Subcutaneous abdominal adipose tissue (tissue), 5 donors: Measurements from ENCODE around the gene MYBPH.

Experiments used
- H3K27ac ChIP-seq: one replicate; pipeline ENCODE4 v1.7.0; 2013; ENCODE audit warnings: low read depth, mild to moderate bottlenecking, inconsistent platforms, low read length, moderate library complexity
- H3K27me3 ChIP-seq, 5 donors: one replicate each; pipeline ENCODE4 v1.7.0; 2013; ENCODE audit warnings: low read length in 5 of 5, inconsistent platforms in 1 of 5; ENCODE audit not compliant: control insufficient read depth in 5 of 5, insufficient read depth in 4 of 5
- H3K36me3 ChIP-seq, 5 donors: one replicate each; pipeline ENCODE4 v1.7.0; 2013; ENCODE audit warnings: low read length in 5 of 5; ENCODE audit not compliant: control insufficient read depth in 5 of 5, insufficient read depth in 5 of 5
- H3K4me1 ChIP-seq, 5 donors: one replicate each; pipeline ENCODE4 v1.7.0; 2013; ENCODE audit warnings: low read length in 5 of 5, mild to moderate bottlenecking in 3 of 5, moderate library complexity in 1 of 5; ENCODE audit not compliant: control insufficient read depth in 5 of 5, insufficient read depth in 5 of 5
- H3K4me3 ChIP-seq, 5 donors: one replicate each; pipeline ENCODE4 v1.7.0; 2013; ENCODE audit warnings: low read length in 5 of 5, low read depth in 1 of 5
- H3K9ac ChIP-seq, 5 donors: one replicate each; pipeline ENCODE4 v1.7.0; 2013; ENCODE audit warnings: low read length in 5 of 5, mild to moderate bottlenecking in 4 of 5, moderate library complexity in 3 of 5
- H3K9me3 ChIP-seq, 5 donors: one replicate each; pipeline ENCODE4 v1.7.0; 2013; ENCODE audit warnings: low read length in 5 of 5; ENCODE audit not compliant: control insufficient read depth in 5 of 5
- donor health status: healthy.
- donor health status: healthy.
- donor health status: healthy.
- donor health status: healthy.
- donor health status: healthy.

MYBPH gene

DNA sequence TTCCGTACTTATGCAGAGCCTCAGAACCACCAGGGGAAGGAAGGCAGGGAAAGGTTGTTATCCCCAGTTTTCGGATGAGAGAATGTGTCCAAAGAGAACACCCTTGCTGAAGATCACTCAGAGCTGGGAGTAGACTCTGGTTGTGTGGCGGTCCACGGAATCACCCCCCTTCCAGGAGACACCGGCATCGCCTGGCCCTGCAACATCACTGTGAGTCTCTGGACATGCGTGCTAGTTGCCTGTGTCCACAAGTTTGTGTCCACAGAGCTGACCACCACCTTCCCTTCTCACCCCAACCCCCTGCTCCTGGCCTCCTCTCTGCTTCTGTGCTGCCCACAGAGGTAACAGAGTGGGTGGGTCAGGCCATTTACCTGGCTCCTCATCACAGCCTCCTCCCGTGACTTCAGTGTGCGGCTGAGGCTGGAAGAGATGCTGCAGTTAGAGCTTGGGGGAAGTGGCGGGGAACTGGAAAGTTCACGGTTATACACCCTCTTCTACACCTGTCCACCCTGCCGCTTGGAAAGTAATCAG lies 7.3 kb downstream of the MYBPH start:
- Histone ChIP-seq H3K27ac (no peak overlapping the region), H3K4me3 (no peak overlapping the region), H3K4me1 (peaks cover 0 to 3% (median 0%) of the 10 kb centered on the region in 5 donors), H3K27me3 (no peaks in the 10 kb centered on the region), H3K9me3 (no peaks in the 10 kb centered on the region), H3K36me3 (peaks cover 0 to 15% (median 8%) of the 10 kb centered on the region in 5 donors), H3K9ac (no peak overlapping the region)

DNA sequence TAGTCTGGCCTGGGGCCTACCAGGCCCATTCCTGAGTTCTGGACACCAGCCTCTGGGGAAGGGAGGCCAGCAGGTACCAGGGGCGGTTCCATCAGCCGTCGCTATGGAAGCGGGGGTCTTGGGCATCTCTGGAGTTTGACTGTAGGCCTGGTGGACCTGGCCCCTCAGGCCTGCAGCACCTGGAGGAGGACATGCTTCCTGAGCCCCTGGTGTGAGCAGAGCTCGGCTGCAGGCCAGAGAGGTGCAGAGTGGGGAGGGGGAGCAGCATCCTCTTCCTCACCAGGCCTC lies 7.8 kb downstream of the MYBPH start:
- H3K9me3 ChIP-seq, result no peaks in the 10 kb centered on the region
- no peak overlapping the region for H3K4me3 ChIP-seq
- no peak overlapping the region for H3K27ac ChIP-seq
- no peak overlapping the region for H3K9ac ChIP-seq
- H3K4me1 ChIP-seq, result peaks cover 0 to 3% (median 0%) of the 10 kb centered on the region in 5 donors
- peaks cover 0 to 17% (median 8%) of the 10 kb centered on the region in 5 donors for H3K36me3 ChIP-seq
- no peaks in the 10 kb centered on the region for H3K27me3 ChIP-seq

DNA sequence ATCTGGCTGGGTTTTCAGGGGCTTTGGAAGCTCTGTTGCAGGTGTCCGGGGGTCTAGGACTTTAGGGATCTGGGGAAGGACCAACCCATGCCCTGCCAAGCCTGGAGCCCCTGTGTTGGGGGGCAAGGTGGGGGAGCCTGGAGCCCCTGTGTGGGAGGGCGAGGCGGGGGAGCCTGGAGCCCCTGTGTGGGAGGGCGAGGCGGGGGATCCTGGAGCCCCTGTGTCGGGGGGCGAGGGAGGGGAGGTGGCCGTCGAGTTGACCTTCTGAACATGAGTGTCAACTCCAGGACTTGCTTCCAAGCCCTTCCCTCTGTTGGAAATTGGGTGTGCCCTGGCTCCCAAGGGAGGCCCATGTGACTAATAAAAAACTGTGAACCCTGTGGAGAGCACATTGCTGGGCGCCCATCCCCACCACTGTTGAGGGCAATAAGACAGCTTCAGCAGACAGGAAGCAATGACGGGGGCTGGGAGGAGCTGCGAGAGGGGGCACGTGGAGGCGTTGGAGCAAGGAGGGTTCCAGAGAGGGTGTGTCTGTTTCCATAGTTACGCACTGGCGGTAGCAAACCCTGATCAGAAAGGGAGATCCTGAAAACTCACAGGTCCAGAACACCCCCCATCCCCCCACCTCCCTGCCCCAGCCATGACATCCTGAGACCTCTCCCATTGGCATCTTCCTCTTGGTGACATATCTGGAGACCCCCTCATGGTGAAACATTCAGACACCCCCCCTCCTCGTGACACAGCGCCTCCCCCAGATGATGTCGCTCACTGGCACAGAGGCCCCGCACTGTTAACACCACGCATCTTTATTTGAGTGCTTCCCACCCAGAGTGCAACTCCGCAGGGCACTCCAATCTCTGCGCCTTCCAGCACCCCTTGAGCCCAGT lies 8.4 kb downstream of the MYBPH start:
- Histone ChIP-seq H3K27me3 (no peaks in the 10 kb centered on the region), H3K4me1 (peaks cover 0 to 3% (median 0%) of the 10 kb centered on the region in 5 donors), H3K27ac (no peak overlapping the region), H3K9me3 (no peaks in the 10 kb centered on the region), H3K4me3 (no peak overlapping the region), H3K9ac (no peak overlapping the region), H3K36me3 (peaks cover 0 to 17% (median 8%) of the 10 kb centered on the region in 5 donors)

DNA sequence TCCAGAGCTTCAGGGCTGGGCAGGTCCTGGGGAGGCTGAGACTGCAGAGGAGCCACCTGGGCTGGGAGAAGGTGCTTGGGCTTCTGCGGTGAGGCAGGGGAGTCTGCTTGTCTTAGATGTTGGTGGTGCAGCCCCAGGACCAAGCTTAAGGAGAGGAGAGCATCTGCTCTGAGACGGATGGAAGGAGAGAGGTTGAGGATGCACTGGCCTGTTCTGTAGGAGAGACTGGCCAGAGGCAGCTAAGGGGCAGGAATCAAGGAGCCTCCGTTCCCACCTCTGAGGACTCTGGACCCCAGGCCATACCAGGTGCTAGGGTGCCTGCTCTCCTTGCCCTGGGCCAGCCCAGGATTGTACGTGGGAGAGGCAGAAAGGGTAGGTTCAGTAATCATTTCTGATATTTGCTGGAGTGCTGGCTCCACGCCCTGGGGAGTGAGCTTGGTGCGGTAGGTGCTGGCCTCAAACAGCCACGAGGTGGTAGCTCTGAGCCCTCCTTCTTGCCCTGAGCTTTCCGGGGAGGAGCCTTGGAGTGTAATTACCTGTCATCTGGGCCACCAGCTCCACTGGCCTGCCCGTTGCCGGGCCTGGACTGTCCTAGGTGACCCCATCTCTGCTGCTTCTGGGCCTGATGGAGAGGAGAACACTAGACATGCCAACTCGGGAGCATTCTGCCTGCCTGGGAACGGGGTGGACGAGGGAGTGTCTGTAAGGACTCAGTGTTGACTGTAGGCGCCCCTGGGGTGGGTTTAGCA lies 9.3 kb downstream of the MYBPH start:
- Histone ChIP-seq H3K4me3 (no peak overlapping the region), H3K36me3 (peaks cover 0 to 17% (median 8%) of the 10 kb centered on the region in 5 donors), H3K9me3 (no peaks in the 10 kb centered on the region), H3K9ac (no peak overlapping the region), H3K27me3 (no peaks in the 10 kb centered on the region), H3K4me1 (peaks cover 0 to 3% (median 0%) of the 10 kb centered on the region in 5 donors), H3K27ac (no peak overlapping the region)

GRCh38 chr1:203165800-203166161 lies 9.8 kb downstream of the MYBPH start:
- Histone ChIP-seq H3K9ac (no peak overlapping the region), H3K27me3 (no peaks in the 10 kb centered on the region), H3K9me3 (no peaks in the 10 kb centered on the region)

DNA sequence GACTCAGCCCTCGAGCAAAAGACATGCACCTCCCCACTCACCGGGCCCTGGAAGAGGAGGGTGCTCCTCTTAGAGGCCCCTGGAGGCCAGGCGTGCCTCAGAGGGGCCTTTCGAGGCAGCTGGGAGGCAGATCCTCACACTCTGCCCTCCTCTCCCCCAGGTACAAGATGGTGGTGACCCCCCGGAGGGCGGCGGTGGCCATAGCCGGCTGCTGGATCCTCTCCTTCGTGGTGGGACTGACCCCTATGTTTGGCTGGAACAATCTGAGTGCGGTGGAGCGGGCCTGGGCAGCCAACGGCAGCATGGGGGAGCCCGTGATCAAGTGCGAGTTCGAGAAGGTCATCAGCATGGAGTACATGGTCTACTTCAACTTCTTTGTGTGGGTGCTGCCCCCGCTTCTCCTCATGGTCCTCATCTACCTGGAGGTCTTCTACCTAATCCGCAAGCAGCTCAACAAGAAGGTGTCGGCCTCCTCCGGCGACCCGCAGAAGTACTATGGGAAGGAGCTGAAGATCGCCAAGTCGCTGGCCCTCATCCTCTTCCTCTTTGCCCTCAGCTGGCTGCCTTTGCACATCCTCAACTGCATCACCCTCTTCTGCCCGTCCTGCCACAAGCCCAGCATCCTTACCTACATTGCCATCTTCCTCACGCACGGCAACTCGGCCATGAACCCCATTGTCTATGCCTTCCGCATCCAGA lies 10.4 kb downstream of the MYBPH start:
- H3K9me3 ChIP-seq, result no peaks in the 10 kb centered on the region
- H3K4me3 ChIP-seq, result no peak overlapping the region
- peaks cover 0 to 3% (median 0%) of the 10 kb centered on the region in 5 donors for H3K4me1 ChIP-seq
- peaks cover 0 to 17% (median 8%) of the 10 kb centered on the region in 5 donors for H3K36me3 ChIP-seq
- H3K9ac ChIP-seq, result no peak overlapping the region
- H3K27me3 ChIP-seq, result no peaks in the 10 kb centered on the region
- H3K27ac ChIP-seq, result no peak overlapping the region

More at GRCh38 chr1:203165800-203166161, 9.8 kb downstream of the MYBPH start:
- Histone ChIP-seq H3K4me1 (peaks cover 0 to 3% (median 0%) of the 10 kb centered on the region in 5 donors), H3K27ac (no peak overlapping the region), H3K36me3 (peaks cover 0 to 17% (median 8%) of the 10 kb centered on the region in 5 donors), H3K4me3 (no peak overlapping the region)

- Histone ChIP-seq H3K4me3 (no peak overlapping the region), H3K9ac (no peak overlapping the region), H3K27me3 (no peaks in the 10 kb centered on the region), H3K27ac (no peak overlapping the region), H3K4me1 (peaks cover 0 to 3% (median 0%) of the 10 kb centered on the region in 5 donors), H3K36me3 (peaks cover 0 to 17% (median 8%) of the 10 kb centered on the region in 5 donors), H3K9me3 (no peaks in the 10 kb centered on the region)
Measured at GRCh38 chr1:203163891-203164635, 11.6 kb downstream of the MYBPH start.

- peaks cover 0 to 17% (median 8%) of the 10 kb centered on the region in 5 donors for H3K36me3 ChIP-seq
- H3K9me3 ChIP-seq, result peaks cover 0 to 3% (median 0%) of the 10 kb centered on the region in 5 donors
- no peak overlapping the region for H3K9ac ChIP-seq
- no peaks in the 10 kb centered on the region for H3K27me3 ChIP-seq
- no peak overlapping the region for H3K4me3 ChIP-seq
- H3K27ac ChIP-seq, result no peak overlapping the region
- H3K4me1 ChIP-seq, result peaks cover 0 to 3% (median 0%) of the 10 kb centered on the region in 5 donors
Measured at GRCh38 chr1:203162403-203162802, 13.2 kb downstream of the MYBPH start.

- H3K27ac ChIP-seq, result no peak overlapping the region
- no peaks in the 10 kb centered on the region for H3K27me3 ChIP-seq
- H3K9ac ChIP-seq, result no peak overlapping the region
- peaks cover 0 to 3% (median 0%) of the 10 kb centered on the region in 5 donors for H3K9me3 ChIP-seq
- peaks cover 0 to 17% (median 8%) of the 10 kb centered on the region in 5 donors for H3K36me3 ChIP-seq
- H3K4me1 ChIP-seq, result no peaks in the 10 kb centered on the region
- H3K4me3 ChIP-seq, result no peak overlapping the region
Measured at GRCh38 chr1:203161703-203162102, 13.9 kb downstream of the MYBPH start.
